ENCODE results near the gene IL2RG. TPM values are rescaled to one million over a fixed set of nuclear protein-coding genes. Genes with fewer than 3 reads are reported as not detected.

Gene IL2RG
- total RNA-seq = not detected in 2 replicates

GRCh38 chrX:71111141-71111843, at the start of gene IL2RG:
Gene IL2RG (minus strand): TSS chrX:71111577. CDS start chrX:71111539, 38 bp downstream.

GRCh38 chrX:71144651-71145050, 33.3 kb upstream of the IL2RG start, which contains the start of gene NLGN3:
Gene NLGN3 (plus strand): TSS chrX:71144841. CDS start chrX:71147750, 2,909 bp downstream.

DNA sequence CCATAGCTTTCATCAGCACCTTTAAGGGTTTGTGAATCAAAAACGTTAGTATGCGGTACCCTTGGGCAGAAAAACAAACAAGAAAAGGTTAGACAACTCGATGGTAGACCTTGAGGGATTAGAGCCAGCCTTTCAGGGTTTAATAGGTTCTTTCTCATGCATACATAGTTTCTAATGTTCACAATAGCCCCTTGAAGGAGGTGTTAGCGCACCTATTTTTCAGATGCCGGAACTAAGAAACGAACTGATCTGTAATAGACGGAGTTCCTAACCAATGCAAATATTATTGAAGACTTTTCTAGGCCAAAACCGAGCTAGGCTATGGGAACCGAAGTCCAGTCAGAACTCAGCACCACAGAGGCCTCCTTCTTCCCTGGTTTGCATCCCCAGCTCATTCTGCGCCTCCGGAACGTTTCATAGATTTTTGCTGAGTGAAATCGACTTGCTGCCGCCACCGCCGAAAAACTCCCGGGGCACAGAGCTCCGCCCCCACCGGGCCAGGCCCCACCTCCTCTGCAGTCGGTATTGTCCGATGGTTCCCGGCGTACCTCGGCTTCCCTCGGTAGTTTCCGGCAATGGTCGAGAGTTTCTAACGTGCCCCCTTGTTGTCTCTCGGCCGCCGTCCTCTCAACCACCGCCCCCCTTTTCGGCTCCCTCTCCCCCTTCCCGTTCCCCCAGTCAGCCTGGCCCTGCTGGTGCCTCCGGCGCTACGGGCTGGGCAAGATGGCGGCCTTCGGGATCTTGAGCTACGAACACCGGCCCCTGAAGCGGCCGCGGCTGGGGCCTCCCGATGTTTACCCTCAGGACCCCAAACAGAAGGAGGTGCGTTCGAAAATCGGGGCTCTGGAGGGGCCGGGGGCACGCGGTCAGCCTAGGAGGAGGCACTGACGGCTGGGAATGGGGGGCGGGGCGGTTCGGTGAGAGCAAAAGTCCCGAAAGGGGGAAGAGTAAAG, 6.9 kb upstream of the IL2RG start, which contains the start of gene MED12:
TSS of gene MED12 (plus strand) at position 565 of the 953 bp plus-strand sequence. CDS start at position 724, 159 bp downstream.

GRCh38 chrX:71106427-71106826, 5.0 kb downstream of the IL2RG start, which contains the start of gene CXorf65:
Gene CXorf65 (minus strand): TSS chrX:71106740. CDS start chrX:71106556, 184 bp downstream.

DNA sequence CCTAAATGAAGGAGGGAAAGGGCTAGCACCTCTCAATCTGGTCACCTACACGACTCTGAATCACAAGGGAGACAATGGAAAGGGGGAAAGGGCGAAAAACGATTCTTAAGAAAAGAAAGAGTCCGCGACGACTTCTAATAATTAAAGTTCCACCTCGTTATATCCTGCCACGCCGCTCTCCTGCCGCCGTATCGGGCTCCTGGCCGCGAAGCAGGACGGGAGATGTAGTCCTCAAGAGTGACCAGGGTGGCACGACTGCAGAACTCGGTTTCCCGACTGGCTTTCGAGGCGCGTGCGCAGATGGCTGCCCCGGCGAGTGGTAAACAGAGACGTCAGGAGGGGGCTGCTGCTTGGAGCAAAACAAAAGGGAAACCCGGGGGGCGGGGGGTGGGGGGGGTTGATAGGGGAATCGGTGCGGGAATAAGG, 15.8 kb downstream of the IL2RG start, which contains the start of gene FOXO4:
TSS of gene FOXO4 (plus strand) at position 297 of the 426 bp plus-strand sequence. CDS start 678 bp downstream, outside the sequence.

GRCh38 chrX:71068044-71068918, 43.1 kb downstream of the IL2RG start, which contains the start of gene SNX12:
Gene SNX12 (minus strand): TSS chrX:71068334. CDS start chrX:71068306, 28 bp downstream.

Other genes starting within 250 kb of the IL2RG start
- gene TEX11, start 202.9 kb downstream of the IL2RG start, total RNA-seq = not detected in 2 replicates
- gene SLC7A3, start 180.5 kb downstream of the IL2RG start, total RNA-seq = not detected in 2 replicates
- gene SNX12, start 43.2 kb downstream of the IL2RG start, total RNA-seq = 73.9 and 74.1 TPM in 2 replicates
- 4.2 and 4.9 TPM in 2 replicates for gene FOXO4, start 15.7 kb downstream of the IL2RG start, total RNA-seq
- not detected in 2 replicates for gene CXorf65, start 4.8 kb downstream of the IL2RG start, total RNA-seq
- gene MED12, start 7.0 kb upstream of the IL2RG start, total RNA-seq = 27.5 and 38.5 TPM in 2 replicates
- gene NLGN3, start 33.3 kb upstream of the IL2RG start, total RNA-seq = 0.13 and 0.37 TPM in 2 replicates
- not detected in 2 replicates for gene GJB1, start 111.6 kb upstream of the IL2RG start, total RNA-seq
- 7.7 and 10.7 TPM in 2 replicates for gene ZMYM3, start 142.6 kb upstream of the IL2RG start, total RNA-seq
- gene NONO, start 172.1 kb upstream of the IL2RG start, total RNA-seq = 386 and 414 TPM in 2 replicates
- 13.7 and 24.3 TPM in 2 replicates for gene ITGB1BP2, start 190.2 kb upstream of the IL2RG start, total RNA-seq